Measurements from ENCODE around the gene RIF1.

- TF ChIP-seq KLF1 (tag; IDR thresholded peaks at IDR 0.05) (no peak), HOXB6 (CRISPR knock-in tag; IDR thresholded peaks at IDR 0.05; ENCODE audit: borderline replicate concordance) (no peak), POLR2AphosphoS5 (IDR thresholded peaks at IDR 0.05; ENCODE audit: control insufficient read depth, insufficient read depth, low read depth, low read length) (no peak), GABPA (tag; conservative IDR thresholded peaks at IDR 0.05; ENCODE audit: low read depth) (no peak), POLR2A (conservative IDR thresholded peaks at IDR 0.05) (no peak), RB1 (IDR thresholded peaks at IDR 0.05; ENCODE audit: low read depth) (no peak), ZC3H8 (IDR thresholded peaks at IDR 0.05) (no peak), CHD2 (IDR thresholded peaks at IDR 0.05; ENCODE audit: low read depth, low read length) (no peak), RBM14 (IDR thresholded peaks at IDR 0.05; ENCODE audit: borderline replicate concordance, insufficient read depth, low read depth, low read length) (no peak), ZBTB7A (IDR thresholded peaks at IDR 0.05; ENCODE audit: borderline replicate concordance, control insufficient read depth, low read depth, low read length) (no peak), MAX (CRISPR knock-in tag; IDR thresholded peaks at IDR 0.05) (no peak)
Observed at GRCh38 chr2:151422917-151423439, 13.3 kb downstream of the RIF1 start.

All from K562 (cell line).